Muscle layer of duodenum (tissue), 2 donors: ENCODE measurements around the gene ABCC9.

ENCODE experiments used
- H3K27ac ChIP-seq: one replicate; pipeline ENCODE4 v1.7.0; 2013; ENCODE audit warnings: mild to moderate bottlenecking, low read length
- H3K27me3 ChIP-seq: one replicate; pipeline ENCODE4 v1.7.0; 2013; ENCODE audit warnings: low read depth, mild to moderate bottlenecking, control low read depth, low read length
- H3K36me3 ChIP-seq, 2 donors: one replicate each; pipeline ENCODE4 v1.7.0; 2013; ENCODE audit warnings: low read length in 2 of 2, control low read depth in 1 of 2, mild to moderate bottlenecking in 1 of 2; ENCODE audit not compliant: insufficient read depth in 2 of 2, control insufficient read depth in 1 of 2
- H3K4me1 ChIP-seq, 2 donors: one replicate each; pipeline ENCODE4 v1.7.0; 2013; ENCODE audit warnings: low read length in 2 of 2, mild to moderate bottlenecking in 2 of 2, control low read depth in 1 of 2, moderate library complexity in 1 of 2; ENCODE audit not compliant: insufficient read depth in 2 of 2, control insufficient read depth in 1 of 2
- H3K4me3 ChIP-seq, 2 donors: one replicate each; pipeline ENCODE4 v1.7.0; 2013; ENCODE audit warnings: low read length in 2 of 2, low read depth in 1 of 2, mild to moderate bottlenecking in 1 of 2
- H3K9me3 ChIP-seq, 2 donors: one replicate each; pipeline ENCODE4 v1.7.0; 2013; ENCODE audit warnings: low read length in 2 of 2, control low read depth in 1 of 2, mild to moderate bottlenecking in 1 of 2; ENCODE audit not compliant: control insufficient read depth in 1 of 2
- donor health status: healthy.

ABCC9 gene

DNA sequence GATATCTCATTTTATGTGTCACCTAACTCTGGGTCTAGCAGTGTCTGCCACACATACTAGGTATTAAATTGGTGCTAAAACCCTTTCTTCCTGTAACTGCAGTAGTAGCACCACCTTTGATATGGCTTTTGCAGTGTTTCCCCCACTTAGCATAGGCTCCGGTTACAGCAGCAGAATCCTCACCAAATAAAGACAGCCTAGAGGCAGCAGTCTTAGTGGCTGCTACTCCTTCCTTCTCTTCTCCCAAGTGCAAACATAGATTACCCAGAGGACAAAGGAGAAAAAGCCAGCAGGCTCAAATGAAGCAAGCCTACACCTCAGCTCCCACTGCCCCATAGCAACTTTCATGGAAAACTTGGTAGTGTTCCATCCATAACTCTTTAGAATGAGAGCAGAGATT is 30.1 kb upstream of the ABCC9 start:
- H3K27me3 ChIP-seq = no peaks in the 10 kb centered on the region
- H3K4me1 ChIP-seq = no peaks in the 10 kb centered on the region
- no peak overlapping the region for H3K4me3 ChIP-seq
- no peak overlapping the region for H3K27ac ChIP-seq
- H3K36me3 ChIP-seq = no peaks in the 10 kb centered on the region
- H3K9me3 ChIP-seq = no peaks in the 10 kb centered on the region

GRCh38 chr12:21962821-21963220 is 21.6 kb upstream of the ABCC9 start:
- Histone ChIP-seq H3K4me1 (no peaks in the 10 kb centered on the region), H3K9me3 (peaks cover 0 to 2% of the 10 kb centered on the region in 2 donors), H3K36me3 (no peaks in the 10 kb centered on the region), H3K27ac (no peak overlapping the region), H3K4me3 (no peak overlapping the region), H3K27me3 (no peaks in the 10 kb centered on the region)

DNA sequence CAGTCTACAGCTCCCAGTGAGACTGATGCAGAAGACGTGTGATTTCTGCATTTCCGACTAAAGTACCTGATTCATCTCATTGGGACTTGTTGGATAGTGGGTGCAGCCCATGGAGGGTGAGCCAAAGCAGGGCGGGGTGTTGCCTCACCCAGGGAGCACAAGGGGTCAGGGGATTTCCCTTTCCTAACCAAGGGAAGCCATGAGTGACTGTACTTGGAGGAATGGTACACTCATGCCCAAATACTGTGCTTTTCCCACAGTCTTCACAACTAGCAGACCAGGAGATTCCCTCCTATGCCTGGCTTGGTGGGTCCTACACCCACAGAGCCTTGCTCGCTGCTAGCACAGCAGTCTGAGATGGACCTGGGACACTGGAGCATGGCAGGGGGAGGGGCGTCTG is 21.0 kb upstream of the ABCC9 start:
- no peak overlapping the region for H3K4me3 ChIP-seq
- no peaks in the 10 kb centered on the region for H3K27me3 ChIP-seq
- no peaks in the 10 kb centered on the region for H3K4me1 ChIP-seq
- H3K27ac ChIP-seq = no peak overlapping the region
- no peaks in the 10 kb centered on the region for H3K36me3 ChIP-seq
- peaks cover 0 to 2% of the 10 kb centered on the region in 2 donors for H3K9me3 ChIP-seq

GRCh38 chr12:21950649-21951048 is 9.4 kb upstream of the ABCC9 start:
- Histone ChIP-seq H3K4me1 (no peaks in the 10 kb centered on the region), H3K27ac (no peak overlapping the region), H3K4me3 (no peak overlapping the region), H3K27me3 (no peaks in the 10 kb centered on the region), H3K9me3 (peaks cover 7 to 27% of the 10 kb centered on the region in 2 donors), H3K36me3 (no peaks in the 10 kb centered on the region)

GRCh38 chr12:21949036-21949435 is 7.8 kb upstream of the ABCC9 start:
- Histone ChIP-seq H3K9me3 (peaks cover 7 to 28% of the 10 kb centered on the region in 2 donors), H3K4me1 (no peaks in the 10 kb centered on the region), H3K4me3 (no peak overlapping the region), H3K36me3 (no peaks in the 10 kb centered on the region), H3K27ac (no peak overlapping the region), H3K27me3 (no peaks in the 10 kb centered on the region)

- H3K4me1 ChIP-seq = no peaks in the 10 kb centered on the region
- H3K4me3 ChIP-seq = no peak overlapping the region
- peaks cover 4% of the 10 kb centered on the region for H3K27me3 ChIP-seq
- H3K27ac ChIP-seq = no peak overlapping the region
- H3K36me3 ChIP-seq = no peaks in the 10 kb centered on the region
- peaks cover 7 to 28% of the 10 kb centered on the region in 2 donors for H3K9me3 ChIP-seq
Observed at GRCh38 chr12:21946983-21947382, 5.8 kb upstream of the ABCC9 start.

GRCh38 chr12:21945002-21945401 is 3.8 kb upstream of the ABCC9 start:
- Histone ChIP-seq H3K4me1 (no peaks in the 10 kb centered on the region), H3K36me3 (no peaks in the 10 kb centered on the region), H3K4me3 (no peak overlapping the region), H3K27ac (no peak overlapping the region), H3K9me3 (peaks cover 7 to 20% of the 10 kb centered on the region in 2 donors), H3K27me3 (peaks cover 12% of the 10 kb centered on the region)

DNA sequence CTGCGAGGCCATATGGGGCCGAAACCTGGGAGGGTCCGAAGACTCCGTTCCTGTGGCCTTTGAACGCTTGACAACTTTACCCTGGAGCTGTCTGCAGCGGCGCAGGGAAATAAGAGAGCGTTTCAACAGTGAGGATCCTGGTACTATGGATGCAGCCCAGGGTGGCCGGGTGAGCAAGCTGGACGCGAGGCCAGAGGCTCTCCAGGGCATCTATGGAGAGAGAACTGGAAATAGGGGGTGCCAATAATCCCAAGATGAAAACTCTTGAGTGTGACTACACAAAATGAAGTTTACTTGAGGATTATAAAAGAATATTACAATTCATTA is 1.1 kb upstream of the ABCC9 start:
- Histone ChIP-seq H3K9me3 (peaks cover 7 to 15% of the 10 kb centered on the region in 2 donors), H3K27me3 (peaks cover 12% of the 10 kb centered on the region), H3K4me3 (peak overlapping the region; percentile 63 to 68), H3K36me3 (no peaks in the 10 kb centered on the region), H3K27ac (peak overlapping the region; percentile 76), H3K4me1 (no peaks in the 10 kb centered on the region)

DNA sequence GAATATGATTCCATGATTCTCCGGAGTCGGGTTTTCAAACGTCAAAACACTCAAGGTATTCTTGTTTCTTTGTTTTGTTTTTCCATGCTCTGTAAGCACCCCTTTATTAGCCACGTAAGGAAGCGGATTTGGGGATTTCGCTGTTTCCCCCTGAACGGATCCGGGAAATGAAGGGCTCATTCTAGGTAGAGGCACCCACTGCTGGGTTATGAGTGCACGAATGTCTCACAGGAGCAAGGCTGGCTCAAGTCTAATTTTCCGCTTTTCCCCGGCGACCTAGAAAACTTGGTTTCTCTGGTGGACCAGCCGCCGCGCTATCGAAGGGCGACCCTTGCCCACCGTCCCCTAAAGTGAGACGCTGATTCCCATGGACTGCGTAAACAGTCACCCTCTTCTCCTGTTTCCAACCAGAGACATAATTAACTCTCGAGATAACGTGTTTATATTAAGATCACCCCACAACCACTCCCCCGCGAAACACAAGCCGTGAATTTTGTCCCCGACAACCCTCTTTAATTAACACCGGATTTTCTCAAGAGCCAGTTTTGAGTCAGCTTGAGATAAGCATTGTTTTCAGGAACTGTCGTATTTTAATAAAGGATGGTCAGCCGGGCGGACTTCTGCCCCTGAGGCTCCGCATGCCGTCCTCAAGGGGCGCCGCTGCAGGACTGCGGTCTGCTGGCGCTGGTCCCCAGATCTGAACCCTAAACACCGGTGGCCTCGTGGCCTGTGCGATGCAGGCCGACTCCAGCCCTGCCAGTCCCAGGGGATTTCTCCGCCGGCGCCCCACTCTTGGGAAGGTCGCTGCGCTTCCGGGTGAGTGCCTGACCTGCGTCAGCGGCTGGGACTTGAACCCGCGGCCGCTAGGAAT is 515 bp upstream of the ABCC9 start:
- Histone ChIP-seq H3K4me3 (peak overlapping the region; percentile 63 to 68), H3K36me3 (no peaks in the 10 kb centered on the region), H3K4me1 (no peaks in the 10 kb centered on the region), H3K9me3 (peaks cover 5 to 12% of the 10 kb centered on the region in 2 donors), H3K27me3 (peaks cover 12% of the 10 kb centered on the region), H3K27ac (peak overlapping the region; percentile 76)

DNA sequence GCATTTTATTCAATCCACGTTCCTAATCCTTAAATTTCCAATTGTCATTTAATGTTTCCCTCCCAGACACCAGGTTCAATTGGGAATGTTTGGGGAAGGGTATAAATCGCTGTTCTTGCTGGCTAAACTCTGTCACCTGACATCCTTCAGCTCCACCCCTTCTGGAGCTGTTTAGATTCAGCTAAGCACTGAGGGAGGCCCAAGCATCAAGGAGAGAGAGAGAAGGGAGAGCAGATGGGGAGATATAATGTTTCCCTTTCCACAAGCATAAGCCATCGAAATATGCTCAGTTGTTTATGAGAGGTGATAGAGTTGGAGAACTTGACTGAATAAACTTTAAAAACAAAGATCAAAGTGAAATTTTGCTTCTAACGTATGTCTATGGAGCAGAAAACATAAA is 1.8 kb downstream of the ABCC9 start:
- peaks cover 12% of the 10 kb centered on the region for H3K27me3 ChIP-seq
- H3K27ac ChIP-seq = peak overlapping the region; percentile 76
- peak overlapping the region; percentile 63 to 68 for H3K4me3 ChIP-seq
- H3K4me1 ChIP-seq = no peaks in the 10 kb centered on the region
- no peaks in the 10 kb centered on the region for H3K36me3 ChIP-seq
- no peaks in the 10 kb centered on the region for H3K9me3 ChIP-seq

- H3K27ac ChIP-seq = peak overlapping the region; percentile 76
- H3K27me3 ChIP-seq = peaks cover 12% of the 10 kb centered on the region
- peak overlapping the region; percentile 63 to 68 for H3K4me3 ChIP-seq
- no peaks in the 10 kb centered on the region for H3K9me3 ChIP-seq
- H3K36me3 ChIP-seq = no peaks in the 10 kb centered on the region
- H3K4me1 ChIP-seq = no peaks in the 10 kb centered on the region
Observed at GRCh38 chr12:21938879-21939278, 2.3 kb downstream of the ABCC9 start.

DNA sequence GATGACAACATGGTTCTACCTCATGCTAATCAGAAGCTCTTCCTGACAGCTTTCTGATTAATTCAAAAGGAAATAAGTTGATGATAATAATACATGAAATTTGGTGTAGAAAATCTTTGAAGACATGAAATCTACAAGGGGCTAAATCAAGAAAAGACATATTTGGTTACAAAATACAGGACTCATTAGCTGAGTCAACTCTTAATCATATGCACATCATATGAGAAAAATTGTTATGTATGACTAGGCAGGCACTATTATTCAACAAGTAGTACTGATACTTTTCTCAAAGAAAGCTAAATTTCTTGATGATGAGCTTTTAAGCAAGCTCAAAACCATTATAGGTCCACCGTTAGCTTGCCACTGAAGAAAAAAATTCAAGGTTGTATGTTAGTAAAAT is 7.1 kb downstream of the ABCC9 start:
- H3K9me3 ChIP-seq = no peaks in the 10 kb centered on the region
- no peak overlapping the region for H3K4me3 ChIP-seq
- no peak overlapping the region for H3K27ac ChIP-seq
- H3K27me3 ChIP-seq = no peaks in the 10 kb centered on the region
- H3K4me1 ChIP-seq = no peaks in the 10 kb centered on the region
- H3K36me3 ChIP-seq = peaks cover 0 to 6% of the 10 kb centered on the region in 2 donors
